Measurements from ENCODE around the gene PBX3.

PBX3 gene

GRCh38 chr9:125889112-125889475, 141.9 kb downstream of the PBX3 start:
- Histone ChIP-seq H3K36me3 (ENCODE audit: control insufficient read depth, insufficient read depth, low read length) (no peaks in the 10 kb centered on the region), H3K4me1 (ENCODE audit: control insufficient read depth, insufficient read depth, low read length, poor library complexity, severe bottlenecking) (peaks cover 29% of the 10 kb centered on the region), H3K27ac (ENCODE audit: low read depth, low read length, severe bottlenecking) (peak overlapping the region; percentile 50), H3K4me3 (ENCODE audit: extremely low read depth, insufficient read depth, low read length, poor library complexity, severe bottlenecking) (peak overlapping the region; percentile 41), H3K9me3 (ENCODE audit: control insufficient read depth, low read length) (no peaks in the 10 kb centered on the region)
- 14 to 15% methylated on average over 10 to 17 of the region's 21 CpGs for WGBS, 2 experiments (ENCODE audit: insufficient coverage in 2 of 2)

- peaks cover 29% of the 10 kb centered on the region for H3K4me1 ChIP-seq (ENCODE audit: control insufficient read depth, insufficient read depth, low read length, poor library complexity, severe bottlenecking)
- no peaks in the 10 kb centered on the region for H3K9me3 ChIP-seq (ENCODE audit: control insufficient read depth, low read length)
- peak overlapping the region; percentile 41 for H3K4me3 ChIP-seq (ENCODE audit: extremely low read depth, insufficient read depth, low read length, poor library complexity, severe bottlenecking)
- WGBS, 2 experiments (ENCODE audit: insufficient coverage in 2 of 2) = 1% methylated on average over 25 to 44 of the region's 71 CpGs
- peak overlapping the region; percentile 63 for H3K27ac ChIP-seq (ENCODE audit: low read depth, low read length, severe bottlenecking)
- no peaks in the 10 kb centered on the region for H3K36me3 ChIP-seq (ENCODE audit: control insufficient read depth, insufficient read depth, low read length)
These were observed 142.6 kb downstream of the PBX3 start for GRCh38 chr9:125889476-125890419.

- no CpG with 5 or more reads among the region's 1 CpG for WGBS, 2 experiments (ENCODE audit: insufficient coverage in 2 of 2)
- peaks cover 24% of the 10 kb centered on the region for H3K4me1 ChIP-seq (ENCODE audit: control insufficient read depth, insufficient read depth, low read length, poor library complexity, severe bottlenecking)
These were observed 143.7 kb downstream of the PBX3 start for GRCh38 chr9:125890826-125891225.

GRCh38 chr9:125893277-125893676, 146.1 kb downstream of the PBX3 start:
- Histone ChIP-seq H3K36me3 (ENCODE audit: control insufficient read depth, insufficient read depth, low read length) (no peaks in the 10 kb centered on the region), H3K27ac (ENCODE audit: low read depth, low read length, severe bottlenecking) (no peak overlapping the region), H3K9me3 (ENCODE audit: control insufficient read depth, low read length) (no peaks in the 10 kb centered on the region), H3K4me3 (ENCODE audit: extremely low read depth, insufficient read depth, low read length, poor library complexity, severe bottlenecking) (no peak overlapping the region), H3K4me1 (ENCODE audit: control insufficient read depth, insufficient read depth, low read length, poor library complexity, severe bottlenecking) (peaks cover 7% of the 10 kb centered on the region)
- 100% methylated on average over 1 of the region's 2 CpGs; no CpG with 5 or more reads in 1 of the 2 experiments for WGBS, 2 experiments (ENCODE audit: insufficient coverage in 2 of 2)

More at GRCh38 chr9:125890826-125891225, 143.7 kb downstream of the PBX3 start:
- H3K36me3 ChIP-seq (ENCODE audit: control insufficient read depth, insufficient read depth, low read length) = no peaks in the 10 kb centered on the region
- H3K9me3 ChIP-seq (ENCODE audit: control insufficient read depth, low read length) = no peaks in the 10 kb centered on the region
- no peak overlapping the region for H3K4me3 ChIP-seq (ENCODE audit: extremely low read depth, insufficient read depth, low read length, poor library complexity, severe bottlenecking)
- no peak overlapping the region for H3K27ac ChIP-seq (ENCODE audit: low read depth, low read length, severe bottlenecking)

GRCh38 chr9:125894566-125894965, 147.4 kb downstream of the PBX3 start:
- Histone ChIP-seq H3K4me3 (ENCODE audit: extremely low read depth, insufficient read depth, low read length, poor library complexity, severe bottlenecking) (no peak overlapping the region), H3K9me3 (ENCODE audit: control insufficient read depth, low read length) (no peaks in the 10 kb centered on the region), H3K27ac (ENCODE audit: low read depth, low read length, severe bottlenecking) (no peak overlapping the region), H3K4me1 (ENCODE audit: control insufficient read depth, insufficient read depth, low read length, poor library complexity, severe bottlenecking) (no peaks in the 10 kb centered on the region), H3K36me3 (ENCODE audit: control insufficient read depth, insufficient read depth, low read length) (no peaks in the 10 kb centered on the region)
- 92 to 100% methylated on average over 2 of the region's 3 CpGs for WGBS, 2 experiments (ENCODE audit: insufficient coverage in 2 of 2)

DNA sequence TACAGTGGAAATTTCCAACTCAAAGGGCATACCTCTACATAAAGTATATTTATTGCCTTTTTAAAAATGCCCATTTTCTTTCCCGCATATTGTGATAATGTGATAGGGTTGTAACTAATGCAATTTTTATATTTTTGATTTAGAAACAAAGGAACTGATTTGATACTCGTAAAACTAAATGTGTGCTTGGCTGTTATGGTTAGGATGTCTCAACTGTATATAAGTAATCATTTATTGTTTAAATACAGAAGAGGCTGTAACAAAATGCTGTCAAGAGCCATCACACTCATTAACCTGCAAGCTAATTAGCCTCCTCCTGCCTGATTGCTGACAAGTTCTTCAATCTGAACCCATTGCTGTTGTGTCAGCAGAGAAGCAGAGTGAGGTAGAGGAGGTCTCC, 149.2 kb downstream of the PBX3 start:
- H3K9me3 ChIP-seq (ENCODE audit: control insufficient read depth, low read length) = no peaks in the 10 kb centered on the region
- no peak overlapping the region for H3K4me3 ChIP-seq (ENCODE audit: extremely low read depth, insufficient read depth, low read length, poor library complexity, severe bottlenecking)
- no peaks in the 10 kb centered on the region for H3K36me3 ChIP-seq (ENCODE audit: control insufficient read depth, insufficient read depth, low read length)
- no peaks in the 10 kb centered on the region for H3K4me1 ChIP-seq (ENCODE audit: control insufficient read depth, insufficient read depth, low read length, poor library complexity, severe bottlenecking)
- H3K27ac ChIP-seq (ENCODE audit: low read depth, low read length, severe bottlenecking) = no peak overlapping the region
- WGBS, 2 experiments (ENCODE audit: insufficient coverage in 2 of 2) = no CpG with 5 or more reads among the region's 2 CpGs

DNA sequence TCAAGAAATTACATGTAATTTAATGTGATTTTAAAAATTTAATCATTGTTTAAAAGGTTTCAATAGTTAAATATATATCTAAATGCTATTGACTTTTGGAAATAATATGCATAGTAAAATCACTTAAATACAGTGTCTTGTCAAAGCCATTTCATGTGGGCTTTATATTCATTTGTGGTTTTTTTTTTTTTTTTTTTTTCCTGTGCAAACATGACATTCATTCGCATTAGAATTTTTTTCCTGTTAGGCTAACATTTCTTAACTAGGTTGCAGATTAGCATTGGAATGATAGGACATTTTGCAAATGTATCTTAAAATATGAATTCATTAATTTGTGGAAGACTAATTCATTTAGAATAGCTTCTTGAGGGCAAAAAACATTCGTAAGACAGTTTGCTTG, 149.8 kb downstream of the PBX3 start:
- Histone ChIP-seq H3K4me1 (ENCODE audit: control insufficient read depth, insufficient read depth, low read length, poor library complexity, severe bottlenecking) (no peaks in the 10 kb centered on the region), H3K4me3 (ENCODE audit: extremely low read depth, insufficient read depth, low read length, poor library complexity, severe bottlenecking) (no peak overlapping the region), H3K36me3 (ENCODE audit: control insufficient read depth, insufficient read depth, low read length) (no peaks in the 10 kb centered on the region), H3K27ac (ENCODE audit: low read depth, low read length, severe bottlenecking) (no peak overlapping the region), H3K9me3 (ENCODE audit: control insufficient read depth, low read length) (no peaks in the 10 kb centered on the region)
- WGBS, 2 experiments (ENCODE audit: insufficient coverage in 2 of 2) = 100% methylated on average over 1 of the region's 2 CpGs; no CpG with 5 or more reads in 1 of the 2 experiments

DNA sequence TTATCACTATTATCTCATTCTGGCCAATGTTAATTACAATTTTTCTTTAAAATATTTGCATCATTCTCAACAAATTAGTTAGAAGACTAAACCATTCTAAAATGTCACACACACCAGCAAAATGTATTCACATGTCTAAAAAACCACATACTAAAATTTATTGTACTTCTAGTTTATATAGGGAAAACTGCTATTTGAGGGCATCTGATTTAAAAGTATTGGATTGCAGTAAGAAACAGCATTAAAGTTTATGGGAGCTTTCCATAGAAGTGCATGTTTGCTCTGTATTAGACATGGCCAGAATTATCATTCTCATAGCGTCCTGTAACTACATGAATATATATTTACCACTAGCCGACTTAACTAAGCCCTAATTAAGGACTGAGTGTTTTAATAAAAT, 150.3 kb downstream of the PBX3 start:
- Histone ChIP-seq H3K9me3 (ENCODE audit: control insufficient read depth, low read length) (no peaks in the 10 kb centered on the region), H3K36me3 (ENCODE audit: control insufficient read depth, insufficient read depth, low read length) (no peaks in the 10 kb centered on the region), H3K4me3 (ENCODE audit: extremely low read depth, insufficient read depth, low read length, poor library complexity, severe bottlenecking) (no peak overlapping the region), H3K27ac (ENCODE audit: low read depth, low read length, severe bottlenecking) (no peak overlapping the region), H3K4me1 (ENCODE audit: control insufficient read depth, insufficient read depth, low read length, poor library complexity, severe bottlenecking) (no peaks in the 10 kb centered on the region)
- no CpG with 5 or more reads among the region's 2 CpGs for WGBS, 2 experiments (ENCODE audit: insufficient coverage in 2 of 2)

DNA sequence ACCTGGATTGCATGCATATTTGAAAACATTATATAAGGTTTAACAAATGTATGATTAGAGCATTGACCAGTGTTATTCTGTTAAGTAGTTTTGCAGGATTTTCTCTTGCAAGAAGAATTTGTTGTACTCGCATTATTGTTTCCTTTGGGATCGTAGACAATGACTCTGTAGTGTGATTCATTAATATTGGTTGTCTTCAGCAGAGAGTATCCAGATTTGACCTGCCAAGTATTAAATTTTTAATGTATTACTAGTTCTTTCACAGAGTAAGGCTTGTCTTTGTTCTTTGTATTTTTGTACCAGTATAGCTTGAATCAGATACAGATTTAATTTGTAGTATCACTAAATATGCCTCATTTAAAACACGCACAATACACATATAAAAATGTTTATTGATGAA, 155.0 kb downstream of the PBX3 start:
- Histone ChIP-seq H3K27ac (ENCODE audit: low read depth, low read length, severe bottlenecking) (no peak overlapping the region), H3K4me1 (ENCODE audit: control insufficient read depth, insufficient read depth, low read length, poor library complexity, severe bottlenecking) (peaks cover 12% of the 10 kb centered on the region), H3K4me3 (ENCODE audit: extremely low read depth, insufficient read depth, low read length, poor library complexity, severe bottlenecking) (no peak overlapping the region), H3K36me3 (ENCODE audit: control insufficient read depth, insufficient read depth, low read length) (no peaks in the 10 kb centered on the region), H3K9me3 (ENCODE audit: control insufficient read depth, low read length) (no peaks in the 10 kb centered on the region)
- WGBS, 2 experiments (ENCODE audit: insufficient coverage in 2 of 2) = 80 to 100% methylated on average over 1 to 2 of the region's 3 CpGs

- no CpG with 5 or more reads among the region's 2 CpGs for WGBS, 2 experiments (ENCODE audit: insufficient coverage in 2 of 2)
- Histone ChIP-seq H3K36me3 (ENCODE audit: control insufficient read depth, insufficient read depth, low read length) (no peaks in the 10 kb centered on the region), H3K4me1 (ENCODE audit: control insufficient read depth, insufficient read depth, low read length, poor library complexity, severe bottlenecking) (peaks cover 19% of the 10 kb centered on the region)
These were observed 155.8 kb downstream of the PBX3 start for GRCh38 chr9:125902831-125903512.

More at GRCh38 chr9:125902831-125903512, 155.8 kb downstream of the PBX3 start:
- no peak overlapping the region for H3K27ac ChIP-seq (ENCODE audit: low read depth, low read length, severe bottlenecking)
- no peaks in the 10 kb centered on the region for H3K9me3 ChIP-seq (ENCODE audit: control insufficient read depth, low read length)
- no peak overlapping the region for H3K4me3 ChIP-seq (ENCODE audit: extremely low read depth, insufficient read depth, low read length, poor library complexity, severe bottlenecking)

Measured in mesodermal cell (in vitro differentiated cells).